Upper lobe of left lung (tissue), 4 donors: ENCODE data around the gene RIMS1.

ENCODE experiments used
- POLR2A ChIP-seq, 4 donors: fragments of 450-650 bp; IDR thresholded peaks; one replicate each; pipeline ENCODE4 v1.5.1; 2016 to 2017; ENCODE audit warnings: antibody characterized with exemption in 4 of 4, mild to moderate bottlenecking in 2 of 4
- TF ChIP-seq, protein P1 (sequence below), 6 experiments: fragments of 450-650 bp in 4 of 6; fragments of 200-600 bp in 2 of 6; sonication (generic) in 2 of 6; IDR thresholded peaks; one replicate each; pipeline ENCODE4 v1.5.1; 2016 to 2019; ENCODE audit warnings: antibody characterized with exemption in 6 of 6

DNA sequence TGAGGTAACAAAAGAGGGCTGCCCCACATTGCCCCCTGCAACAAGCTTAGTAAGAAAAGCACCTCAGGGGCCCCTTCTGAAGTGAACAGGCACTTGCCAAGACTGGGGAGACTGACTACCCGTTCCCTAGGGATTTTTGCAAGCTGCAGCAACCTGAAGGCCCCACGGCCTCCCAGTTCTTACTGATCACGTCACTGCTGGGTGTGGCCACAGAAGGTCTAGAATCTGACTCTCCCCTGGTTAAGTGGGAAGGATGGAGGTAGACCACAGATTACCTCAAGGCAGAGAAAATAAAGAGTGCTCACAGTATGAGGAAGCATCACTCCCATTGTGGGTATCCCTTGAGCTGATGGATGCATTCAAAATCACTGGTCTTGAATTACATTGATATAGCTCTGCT is 534.1 kb downstream of the RIMS1 start:
- TF ChIP-seq, protein P1, sequence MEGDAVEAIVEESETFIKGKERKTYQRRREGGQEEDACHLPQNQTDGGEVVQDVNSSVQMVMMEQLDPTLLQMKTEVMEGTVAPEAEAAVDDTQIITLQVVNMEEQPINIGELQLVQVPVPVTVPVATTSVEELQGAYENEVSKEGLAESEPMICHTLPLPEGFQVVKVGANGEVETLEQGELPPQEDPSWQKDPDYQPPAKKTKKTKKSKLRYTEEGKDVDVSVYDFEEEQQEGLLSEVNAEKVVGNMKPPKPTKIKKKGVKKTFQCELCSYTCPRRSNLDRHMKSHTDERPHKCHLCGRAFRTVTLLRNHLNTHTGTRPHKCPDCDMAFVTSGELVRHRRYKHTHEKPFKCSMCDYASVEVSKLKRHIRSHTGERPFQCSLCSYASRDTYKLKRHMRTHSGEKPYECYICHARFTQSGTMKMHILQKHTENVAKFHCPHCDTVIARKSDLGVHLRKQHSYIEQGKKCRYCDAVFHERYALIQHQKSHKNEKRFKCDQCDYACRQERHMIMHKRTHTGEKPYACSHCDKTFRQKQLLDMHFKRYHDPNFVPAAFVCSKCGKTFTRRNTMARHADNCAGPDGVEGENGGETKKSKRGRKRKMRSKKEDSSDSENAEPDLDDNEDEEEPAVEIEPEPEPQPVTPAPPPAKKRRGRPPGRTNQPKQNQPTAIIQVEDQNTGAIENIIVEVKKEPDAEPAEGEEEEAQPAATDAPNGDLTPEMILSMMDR (IDR thresholded peaks at IDR 0.05) = no peak
- no peak for TF ChIP-seq POLR2A (IDR thresholded peaks at IDR 0.05)
